Transverse colon (tissue), 4 donors: ENCODE data around the gene XRCC4. TPM values are rescaled to one million over a fixed set of nuclear protein-coding genes. Genes with fewer than 3 reads are reported as not detected.

Source experiments
- DNase-seq: peaks from one replicate; pipeline ENCODE4 v3.0.0-alpha.2; 2019
- H3K27ac ChIP-seq, 4 donors: fragments of 200-600 bp; sonication (generic); 2 replicates each; pipeline ENCODE4 v1.5.1; 2016 to 2018; ENCODE audit warnings: inconsistent platforms in 4 of 4
- H3K27me3 ChIP-seq: fragments of 200-600 bp; sonication (generic); 2 replicates; pipeline ENCODE4 v1.5.1; 2017; ENCODE audit warnings: inconsistent platforms
- H3K36me3 ChIP-seq, 4 donors: fragments of 200-600 bp; sonication (generic); 2 replicates each; pipeline ENCODE4 v1.5.1; 2017 to 2019; ENCODE audit warnings: inconsistent platforms in 4 of 4
- H3K4me1 ChIP-seq, 4 donors: fragments of 200-600 bp; sonication (generic); 2 replicates each; pipeline ENCODE4 v1.5.1; 2017 to 2020; ENCODE audit warnings: inconsistent platforms in 4 of 4
- H3K4me3 ChIP-seq, 4 donors: fragments of 200-600 bp; sonication (generic); 1 replicate in 1 of 4; 2 replicates in 3 of 4; pipeline versions ENCODE4 v1.5.1 to v1.6.1; 2017 to 2019; ENCODE audit warnings: inconsistent platforms in 4 of 4
- H3K9me3 ChIP-seq, 2 donors: fragments of 200-600 bp; sonication (generic); 2 replicates each; pipeline ENCODE4 v1.5.1; 2017 to 2019; ENCODE audit warnings: inconsistent platforms in 2 of 2
- EP300 ChIP-seq: sonication (generic); formaldehyde crosslinking; IDR thresholded peaks from one replicate; pipeline ENCODE4 v1.6.1; 2017; ENCODE audit warnings: antibody characterized with exemption, low read depth
- POLR2A ChIP-seq: fragments of 450-650 bp; IDR thresholded peaks from one replicate; pipeline ENCODE4 v1.6.1; 2016; ENCODE audit warnings: antibody characterized with exemption, mild to moderate bottlenecking, moderate library complexity
- POLR2AphosphoS5 ChIP-seq, 3 donors: sonication (generic); formaldehyde crosslinking; IDR thresholded peaks; one replicate each; pipeline ENCODE4 v1.6.1; 2016; ENCODE audit warnings: antibody characterized with exemption in 3 of 3
- WGBS, 2 donors: methylation state at CpG; one replicate each; pipeline ENCODE4 v1.1.5; 2018; ENCODE audit warnings: low coverage in 1 of 2; 5-methylcytosine and 5-hydroxymethylcytosine counted together
- in situ Hi-C, 4 donors: fragments of 200-750 bp; cut with MboI; loops; one replicate each; pipeline versions ENCODE4 v1.15.0 to v1.15.1; 2017; ENCODE audit warnings: low sequenced_read_pairs in 3 of 4, low pct_ligation_motif_present in 1 of 4, low pct_unique_long_range_greater_than_20kb in 1 of 4
- intact Hi-C: fragments of 100-400 bp; cut with DNase I; formaldehyde crosslinking; loops from one replicate; pipeline ENCODE4 v1.15.1; 2023; ENCODE audit warnings: low total_unique reads
- total RNA-seq, 4 donors: library from RNA; depleted of rRNA; stranded (reverse); fragments of >200 nt; gene quantifications; one replicate each; pipeline ENCODE4 v1.1.0, GENCODE V29; 2016
- TF ChIP-seq, protein P1 (sequence below), 5 experiments: fragments of 200-600 bp in 3 of 5; fragments of 450-650 bp in 2 of 5; sonication (generic) in 3 of 5; IDR thresholded peaks; 1 replicate in 2 of 5; 2 replicates in 3 of 5; pipeline ENCODE4 v1.5.1; 2016 to 2017; ENCODE audit warnings: antibody characterized with exemption in 5 of 5, inconsistent platforms in 3 of 5, mild to moderate bottlenecking in 2 of 5, moderate library complexity in 1 of 5

The XRCC4 gene
- total RNA-seq, 4 donors from 2014 or later = 0.60 to 8.1 (median 7.3) TPM; not detected in 1

DNA sequence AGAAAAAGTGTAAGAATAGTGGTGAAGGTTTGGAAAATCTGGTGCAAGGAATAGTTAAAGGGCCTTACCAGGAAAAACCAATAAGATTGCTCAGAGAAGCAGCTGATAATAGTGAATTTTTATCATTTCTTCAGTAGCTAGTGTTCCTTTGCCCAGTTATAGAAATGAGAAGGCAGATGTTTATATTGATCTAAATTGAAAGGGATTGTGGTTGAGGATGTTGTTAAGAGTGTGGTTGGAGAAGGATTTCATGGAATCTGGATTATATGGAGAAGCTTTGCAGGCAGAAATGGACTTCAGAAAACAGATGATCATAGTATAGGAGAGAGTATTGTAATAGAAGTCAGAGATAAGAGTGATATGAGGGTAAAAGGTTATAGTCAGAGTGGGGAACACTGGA, 102.6 kb downstream of the XRCC4 start:
- H3K4me1 ChIP-seq = no peaks in the 10 kb centered on the region
- no peaks in the 10 kb centered on the region for H3K9me3 ChIP-seq
- no peak overlapping the region for H3K4me3 ChIP-seq
- H3K36me3 ChIP-seq = no peaks in the 10 kb centered on the region
- in situ Hi-C loops (no loop called here), intact Hi-C loops (no loop called here)
- DNase-seq = no peak
- H3K27me3 ChIP-seq = no peaks in the 10 kb centered on the region
- TF ChIP-seq POLR2A = no peak
- no peak for TF ChIP-seq POLR2AphosphoS5 (IDR thresholded peaks at IDR 0.05)
- TF ChIP-seq EP300 = no peak
- TF ChIP-seq, protein P1, sequence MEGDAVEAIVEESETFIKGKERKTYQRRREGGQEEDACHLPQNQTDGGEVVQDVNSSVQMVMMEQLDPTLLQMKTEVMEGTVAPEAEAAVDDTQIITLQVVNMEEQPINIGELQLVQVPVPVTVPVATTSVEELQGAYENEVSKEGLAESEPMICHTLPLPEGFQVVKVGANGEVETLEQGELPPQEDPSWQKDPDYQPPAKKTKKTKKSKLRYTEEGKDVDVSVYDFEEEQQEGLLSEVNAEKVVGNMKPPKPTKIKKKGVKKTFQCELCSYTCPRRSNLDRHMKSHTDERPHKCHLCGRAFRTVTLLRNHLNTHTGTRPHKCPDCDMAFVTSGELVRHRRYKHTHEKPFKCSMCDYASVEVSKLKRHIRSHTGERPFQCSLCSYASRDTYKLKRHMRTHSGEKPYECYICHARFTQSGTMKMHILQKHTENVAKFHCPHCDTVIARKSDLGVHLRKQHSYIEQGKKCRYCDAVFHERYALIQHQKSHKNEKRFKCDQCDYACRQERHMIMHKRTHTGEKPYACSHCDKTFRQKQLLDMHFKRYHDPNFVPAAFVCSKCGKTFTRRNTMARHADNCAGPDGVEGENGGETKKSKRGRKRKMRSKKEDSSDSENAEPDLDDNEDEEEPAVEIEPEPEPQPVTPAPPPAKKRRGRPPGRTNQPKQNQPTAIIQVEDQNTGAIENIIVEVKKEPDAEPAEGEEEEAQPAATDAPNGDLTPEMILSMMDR (IDR thresholded peaks at IDR 0.05) = no peak
- no peak overlapping the region for H3K27ac ChIP-seq

DNA sequence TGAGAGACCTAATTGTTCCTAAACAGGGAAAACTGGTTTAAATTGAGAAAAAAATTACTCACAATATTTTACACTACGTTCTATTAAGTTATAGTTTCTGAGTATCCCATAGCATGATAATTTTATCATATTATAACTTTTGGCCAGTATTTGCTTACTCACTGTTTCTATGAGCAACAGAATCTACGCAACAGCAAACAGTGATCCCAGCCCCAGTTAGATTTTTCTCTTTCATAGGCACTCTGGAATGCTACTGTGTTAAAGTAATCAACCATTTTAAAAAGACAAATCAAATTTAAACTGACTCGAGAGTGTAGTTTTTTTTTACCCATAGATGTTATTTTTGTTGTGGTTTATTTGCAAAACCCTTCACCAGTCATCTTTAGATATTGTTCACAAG, 107.2 kb downstream of the XRCC4 start:
- 69 to 82% methylated on average over 3 of the region's 3 CpGs for WGBS, 2 donors
- H3K4me3 ChIP-seq = no peak overlapping the region
- in situ Hi-C loops = no loop called here

DNA sequence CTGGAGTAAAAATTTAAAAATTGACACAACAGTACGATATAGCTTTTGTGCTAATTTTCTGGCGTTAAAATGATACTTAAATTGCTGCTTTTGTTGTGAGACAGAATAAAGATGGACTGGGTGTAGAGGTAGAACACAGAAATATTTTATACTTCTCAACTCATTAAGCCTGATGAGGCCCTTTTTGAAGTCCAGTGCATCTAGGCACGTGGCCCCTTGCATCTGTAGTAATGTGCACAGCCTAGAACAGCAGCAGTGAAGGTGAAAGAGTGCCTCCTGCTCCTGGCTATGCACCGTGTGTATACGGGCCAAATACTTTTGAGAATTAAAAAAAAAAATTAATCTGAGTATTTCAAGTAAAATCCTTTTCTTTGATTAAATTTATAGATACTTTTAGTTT, 115.6 kb downstream of the XRCC4 start:
- in situ Hi-C loops = no loop called here
- Histone ChIP-seq H3K4me3 (no peak overlapping the region), H3K27me3 (no peaks in the 10 kb centered on the region), H3K9me3 (no peaks in the 10 kb centered on the region), H3K36me3 (no peaks in the 10 kb centered on the region), H3K4me1 (no peaks in the 10 kb centered on the region), H3K27ac (no peak overlapping the region)
- WGBS, 2 donors = 77 to 83% methylated on average over 5 of the region's 5 CpGs
- intact Hi-C loops = no loop called here
- no peak for DNase-seq
- no peak for TF ChIP-seq EP300
- no peak for TF ChIP-seq POLR2AphosphoS5 (IDR thresholded peaks at IDR 0.05)
- TF ChIP-seq, protein P1 (IDR thresholded peaks at IDR 0.05) = no peak
- no peak for TF ChIP-seq POLR2A

More for the DNA sequence above, 107.2 kb downstream of the XRCC4 start:
- Histone ChIP-seq H3K9me3 (peaks cover 0 to 2% of the 10 kb centered on the region in 2 donors), H3K36me3 (no peaks in the 10 kb centered on the region), H3K27me3 (no peaks in the 10 kb centered on the region), H3K27ac (no peak overlapping the region), H3K4me1 (no peaks in the 10 kb centered on the region)
- intact Hi-C loops = no loop called here
- TF ChIP-seq POLR2A = no peak
- TF ChIP-seq EP300 = no peak
- TF ChIP-seq, protein P1 (IDR thresholded peaks at IDR 0.05) = no peak
- TF ChIP-seq POLR2AphosphoS5 (IDR thresholded peaks at IDR 0.05) = no peak
- DNase-seq = no peak

DNA sequence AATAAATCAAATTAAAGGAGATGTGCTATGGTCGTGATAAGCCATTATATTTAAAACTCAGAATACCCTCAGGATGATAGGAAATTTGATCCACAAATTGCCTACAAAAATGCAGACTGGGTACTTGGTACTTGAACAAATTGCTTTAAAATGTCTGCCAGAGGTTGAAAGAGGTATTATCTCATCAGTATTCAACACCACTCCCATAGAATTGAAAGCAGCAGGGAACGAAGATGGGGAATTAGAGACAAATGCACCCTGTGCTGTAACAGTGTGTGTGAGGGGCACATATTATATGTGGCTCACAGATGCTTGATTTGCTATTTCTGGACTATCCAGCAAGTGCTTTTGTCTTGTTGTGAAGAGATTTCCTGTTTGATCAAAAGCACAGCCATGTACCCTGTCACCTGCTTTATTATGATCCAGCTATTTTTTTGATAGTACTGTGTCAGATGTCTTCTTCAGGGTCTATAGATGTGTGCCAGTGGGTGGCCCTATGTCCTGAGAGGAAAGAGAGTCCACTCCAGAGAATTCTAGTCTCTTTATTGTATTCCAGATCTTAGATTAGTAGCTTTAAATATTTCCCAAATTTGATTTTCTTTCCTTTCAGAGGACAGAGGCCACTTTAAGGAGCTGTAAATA, 120.1 kb downstream of the XRCC4 start:
- no peaks in the 10 kb centered on the region for H3K9me3 ChIP-seq
- TF ChIP-seq POLR2A = no peak
- TF ChIP-seq EP300 = no peak
- TF ChIP-seq, protein P1 (IDR thresholded peaks at IDR 0.05) = no peak
- no peak for TF ChIP-seq POLR2AphosphoS5 (IDR thresholded peaks at IDR 0.05)
- no peak overlapping the region for H3K4me3 ChIP-seq
- intact Hi-C loops (no loop called here), in situ Hi-C loops (no loop called here)
- no peaks in the 10 kb centered on the region for H3K4me1 ChIP-seq
- WGBS, 2 donors = 77 to 90% methylated on average over 2 of the region's 2 CpGs
- no peaks in the 10 kb centered on the region for H3K36me3 ChIP-seq
- no peak overlapping the region for H3K27ac ChIP-seq
- DNase-seq = no peak
- no peaks in the 10 kb centered on the region for H3K27me3 ChIP-seq
